OCI-LY1 (cell line): Measurements from ENCODE around the gene CACNA1E.

Source experiments
- H2AFZ ChIP-seq: fragments of 200-600 bp; sonication (generic), shearing (Covaris generic); 2 replicates; pipeline ENCODE4 v1.6.0; 2014; ENCODE audit warnings: antibody characterized with exemption, mild to moderate bottlenecking, low read length
- H3F3A ChIP-seq: fragments of 200-600 bp; sonication (generic), shearing (Covaris generic); 2 replicates; pipeline ENCODE4 v1.6.0; 2014; ENCODE audit warnings: mild to moderate bottlenecking, antibody characterized with exemption, low read length, moderate library complexity; ENCODE audit not compliant: insufficient read depth
- H3K27ac ChIP-seq: fragments of 200-600 bp; sonication (generic); 2 replicates; pipeline ENCODE4 v1.5.1; 2014; ENCODE audit warnings: low read length, mixed run types, mild to moderate bottlenecking, low read depth; ENCODE audit not compliant: poor library complexity, severe bottlenecking
- H3K27me3 ChIP-seq: fragments of 200-600 bp; sonication (generic); 2 replicates; pipeline ENCODE4 v1.6.0; 2014; ENCODE audit warnings: antibody characterized with exemption, mild to moderate bottlenecking, low read length, moderate library complexity; ENCODE audit not compliant: insufficient read depth
- H3K36me3 ChIP-seq: fragments of 200-600 bp; sonication (generic); 2 replicates; pipeline ENCODE4 v1.6.1; 2014; ENCODE audit warnings: mild to moderate bottlenecking, antibody characterized with exemption, low read length, moderate library complexity, mixed read lengths; ENCODE audit not compliant: insufficient read depth
- H3K4me1 ChIP-seq: fragments of 200-600 bp; sonication (generic); 2 replicates; pipeline ENCODE4 v1.5.1; 2014; ENCODE audit warnings: mild to moderate bottlenecking, low read length, moderate library complexity; ENCODE audit not compliant: insufficient read depth, severe bottlenecking
- H3K4me2 ChIP-seq: fragments of 200-600 bp; sonication (generic), shearing (Covaris generic); 2 replicates; pipeline ENCODE4 v1.6.1; 2014; ENCODE audit warnings: low read length
- H3K4me3 ChIP-seq: fragments of 200-600 bp; sonication (generic); 2 replicates; pipeline ENCODE4 v1.5.1; 2014; ENCODE audit warnings: low read length, low read depth, mild to moderate bottlenecking, mixed read lengths; ENCODE audit not compliant: poor library complexity, severe bottlenecking
- H3K79me2 ChIP-seq: fragments of 200-600 bp; shearing (Covaris generic); 2 replicates; pipeline ENCODE4 v1.6.1; 2016; ENCODE audit warnings: mixed run types, low read length, mixed read lengths; ENCODE audit not compliant: insufficient read depth
- H3K9ac ChIP-seq: fragments of 200-600 bp; sonication (generic), shearing (Covaris generic); 2 replicates; pipeline ENCODE4 v1.6.1; 2014; ENCODE audit warnings: mild to moderate bottlenecking, low read length, mixed read lengths
- H3K9me2 ChIP-seq: fragments of 200-600 bp; sonication (generic), shearing (Covaris generic); 2 replicates; pipeline ENCODE4 v1.6.1; 2014; ENCODE audit warnings: low read depth, mild to moderate bottlenecking, low read length, mixed read lengths
- H3K9me3 ChIP-seq: fragments of 200-600 bp; shearing (Covaris generic); 2 replicates; pipeline ENCODE4 v1.6.1; 2014; ENCODE audit warnings: low read length, mixed read lengths
- H4K20me1 ChIP-seq: fragments of 200-600 bp; sonication (generic), shearing (Covaris generic); 2 replicates; pipeline ENCODE4 v1.6.0; 2016; ENCODE audit warnings: mild to moderate bottlenecking, low read length; ENCODE audit not compliant: insufficient read depth
- CTCF ChIP-seq: fragments of 200-600 bp; sonication (generic), shearing (Covaris generic); IDR thresholded peaks from 2 replicates; pipeline ENCODE4 v1.5.1; 2017; ENCODE audit warnings: mild to moderate bottlenecking, antibody characterized with exemption, low read length, moderate library complexity, mixed read lengths
- EZH2 ChIP-seq: fragments of 200-600 bp; sonication (generic), shearing (Covaris generic); IDR thresholded peaks from 2 replicates; pipeline ENCODE4 v1.8.0; 2017; ENCODE audit warnings: borderline replicate concordance, mixed run types, mild to moderate bottlenecking, antibody characterized with exemption, low read length, moderate library complexity, mixed read lengths

The CACNA1E gene

GRCh38 chr1:181608948-181609347 lies 125.6 kb downstream of the CACNA1E start:
- Histone ChIP-seq H3K9me2 (no peaks in the 10 kb centered on the region), H4K20me1 (no peaks in the 10 kb centered on the region), H2AFZ (no peak overlapping the region), H3K27me3 (peaks cover 4% of the 10 kb centered on the region; the same call in 1 of the 2 replicates), H3K36me3 (no peaks in the 10 kb centered on the region), H3K9me3 (no peaks in the 10 kb centered on the region), H3K9ac (no peak overlapping the region), H3K27ac (no peak overlapping the region), H3K79me2 (no peaks in the 10 kb centered on the region), H3F3A (no peaks in the 10 kb centered on the region), H3K4me1 (no peaks in the 10 kb centered on the region), H3K4me2 (no peak overlapping the region), H3K4me3 (no peak overlapping the region)
- no peak for TF ChIP-seq EZH2
- TF ChIP-seq CTCF = no peak

- Histone ChIP-seq H3K79me2 (no peaks in the 10 kb centered on the region), H3K27ac (no peak overlapping the region), H4K20me1 (no peaks in the 10 kb centered on the region), H3F3A (no peaks in the 10 kb centered on the region), H3K4me2 (no peak overlapping the region), H3K9me2 (no peaks in the 10 kb centered on the region), H3K9ac (no peak overlapping the region), H3K4me3 (no peak overlapping the region), H3K36me3 (no peaks in the 10 kb centered on the region), H2AFZ (no peak overlapping the region), H3K27me3 (no peaks in the 10 kb centered on the region), H3K9me3 (no peaks in the 10 kb centered on the region), H3K4me1 (no peaks in the 10 kb centered on the region)
- no peak for TF ChIP-seq CTCF
- TF ChIP-seq EZH2 = no peak
Measured at GRCh38 chr1:181612100-181612499, 128.8 kb downstream of the CACNA1E start.

DNA sequence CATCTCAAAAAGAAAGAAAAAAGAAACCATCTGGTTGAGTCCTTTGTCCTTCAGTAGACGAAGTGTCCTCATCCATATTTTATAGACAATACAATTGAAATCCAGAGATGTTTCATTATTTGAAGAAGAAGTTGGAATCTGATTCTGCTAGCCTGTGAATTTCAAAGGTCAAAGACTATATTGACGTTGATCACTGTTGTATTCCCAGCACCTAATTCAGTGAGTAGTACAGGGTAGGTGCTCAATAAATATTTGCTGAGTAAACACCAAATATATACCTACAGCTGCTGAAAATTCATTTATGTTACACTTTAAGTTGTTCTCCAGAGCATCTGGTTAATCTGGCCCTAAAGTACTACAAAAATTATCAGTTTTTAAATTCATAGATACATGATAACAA lies 135.2 kb downstream of the CACNA1E start:
- no peak overlapping the region for H3K27ac ChIP-seq
- no peak overlapping the region for H3K4me2 ChIP-seq
- H3K27me3 ChIP-seq = no peaks in the 10 kb centered on the region
- no peaks in the 10 kb centered on the region for H3K9me2 ChIP-seq
- H3F3A ChIP-seq = no peaks in the 10 kb centered on the region
- H3K4me3 ChIP-seq = no peak overlapping the region
- no peaks in the 10 kb centered on the region for H3K36me3 ChIP-seq
- H3K9ac ChIP-seq = no peak overlapping the region
- H3K79me2 ChIP-seq = no peaks in the 10 kb centered on the region
- no peaks in the 10 kb centered on the region for H3K4me1 ChIP-seq
- TF ChIP-seq EZH2 (no peak), CTCF (no peak)
- H2AFZ ChIP-seq = no peak overlapping the region
- no peaks in the 10 kb centered on the region for H3K9me3 ChIP-seq
- no peaks in the 10 kb centered on the region for H4K20me1 ChIP-seq
